ENCODE data around the gene TJP2. TPM values are rescaled to one million over a fixed set of nuclear protein-coding genes. Genes with fewer than 3 reads are reported as not detected.

TJP2 gene
- total RNA-seq, 1 donor from 2014 or later: 35.5 TPM

DNA sequence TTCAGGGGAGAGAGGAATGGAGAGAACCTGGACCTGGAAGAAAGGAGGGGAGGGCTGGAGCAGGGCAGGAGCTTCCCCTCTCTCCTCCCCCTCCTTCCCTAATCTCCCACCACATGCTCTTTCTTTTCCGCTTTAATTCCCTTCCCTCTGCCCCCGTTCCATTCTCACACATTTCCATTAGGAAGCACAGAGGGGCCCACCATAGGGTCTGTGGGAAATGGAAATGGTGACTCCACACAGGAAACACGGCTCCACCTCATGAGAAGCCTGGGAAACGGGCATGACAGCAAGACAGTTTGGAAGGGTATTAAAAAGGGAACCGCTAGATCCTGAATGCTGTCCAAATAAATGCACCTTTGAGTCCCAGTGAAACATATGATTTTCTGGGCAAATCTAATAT is 86.1 kb downstream of the TJP2 start:
- Histone ChIP-seq H3K4me1 (peaks cover 6% of the 10 kb centered on the region), H3K9me3 (ENCODE audit: low read depth) (no peaks in the 10 kb centered on the region), H3K4me2 (no peak overlapping the region), H3K4me3 (no peak overlapping the region), H3K27ac (no peak overlapping the region), H3K27me3 (no peaks in the 10 kb centered on the region), H3F3A (ENCODE audit: low read depth) (no peaks in the 10 kb centered on the region), H3K79me2 (ENCODE audit: low read depth) (no peaks in the 10 kb centered on the region), H4K20me1 (ENCODE audit: low read depth) (no peaks in the 10 kb centered on the region), H3K9ac (no peak overlapping the region), H3K36me3 (no peaks in the 10 kb centered on the region), H2AFZ (replicated peaks) (no peak overlapping the region)
- Mint-ChIP-seq H3K4me1 (no peaks in the 10 kb centered on the region), H3K4me3 (no peak overlapping the region), H3K9me3 (no peaks in the 10 kb centered on the region), H3K36me3 (peaks cover 2% of the 10 kb centered on the region), H3K27ac (no peak overlapping the region), H3K27me3 (ENCODE audit: insufficient read depth, low read depth) (no peaks in the 10 kb centered on the region)
- no peak for DNase-seq (ENCODE audit: low spot score)
- TF ChIP-seq, protein P1, sequence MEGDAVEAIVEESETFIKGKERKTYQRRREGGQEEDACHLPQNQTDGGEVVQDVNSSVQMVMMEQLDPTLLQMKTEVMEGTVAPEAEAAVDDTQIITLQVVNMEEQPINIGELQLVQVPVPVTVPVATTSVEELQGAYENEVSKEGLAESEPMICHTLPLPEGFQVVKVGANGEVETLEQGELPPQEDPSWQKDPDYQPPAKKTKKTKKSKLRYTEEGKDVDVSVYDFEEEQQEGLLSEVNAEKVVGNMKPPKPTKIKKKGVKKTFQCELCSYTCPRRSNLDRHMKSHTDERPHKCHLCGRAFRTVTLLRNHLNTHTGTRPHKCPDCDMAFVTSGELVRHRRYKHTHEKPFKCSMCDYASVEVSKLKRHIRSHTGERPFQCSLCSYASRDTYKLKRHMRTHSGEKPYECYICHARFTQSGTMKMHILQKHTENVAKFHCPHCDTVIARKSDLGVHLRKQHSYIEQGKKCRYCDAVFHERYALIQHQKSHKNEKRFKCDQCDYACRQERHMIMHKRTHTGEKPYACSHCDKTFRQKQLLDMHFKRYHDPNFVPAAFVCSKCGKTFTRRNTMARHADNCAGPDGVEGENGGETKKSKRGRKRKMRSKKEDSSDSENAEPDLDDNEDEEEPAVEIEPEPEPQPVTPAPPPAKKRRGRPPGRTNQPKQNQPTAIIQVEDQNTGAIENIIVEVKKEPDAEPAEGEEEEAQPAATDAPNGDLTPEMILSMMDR (IDR thresholded peaks at IDR 0.05): no peak
- TF ChIP-seq EZH2phosphoT487 (IDR thresholded peaks at IDR 0.05) (no peak), EZH2 (IDR thresholded peaks at IDR 0.05) (no peak)

DNA sequence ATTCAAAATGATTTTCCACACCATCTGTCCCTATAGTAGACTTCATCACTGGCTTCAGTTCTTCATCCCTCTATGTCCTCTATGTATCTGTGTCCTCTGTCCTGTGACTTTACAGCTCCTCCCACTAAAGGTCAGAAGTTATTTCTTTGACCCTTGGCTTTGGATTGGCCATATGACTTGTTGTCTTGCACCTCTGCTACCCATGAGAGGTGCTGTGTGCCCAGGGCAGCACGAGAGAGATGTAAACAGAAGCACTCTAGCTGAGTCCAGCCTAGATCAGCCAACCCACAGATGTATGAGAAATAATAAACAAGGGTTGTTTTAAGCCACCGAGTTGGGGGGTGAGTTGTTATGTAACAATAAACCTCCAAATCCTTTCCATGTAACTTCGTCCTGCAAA is 87.6 kb downstream of the TJP2 start:
- Histone ChIP-seq H3K9me3 (ENCODE audit: low read depth) (no peaks in the 10 kb centered on the region), H2AFZ (replicated peaks) (peak overlapping the region; percentile 29), H3K27me3 (no peaks in the 10 kb centered on the region), H4K20me1 (ENCODE audit: low read depth) (no peaks in the 10 kb centered on the region), H3K9ac (no peak overlapping the region), H3K79me2 (ENCODE audit: low read depth) (no peaks in the 10 kb centered on the region), H3K4me2 (no peak overlapping the region), H3K4me1 (peaks cover 10% of the 10 kb centered on the region), H3K36me3 (no peaks in the 10 kb centered on the region), H3K27ac (no peak overlapping the region), H3K4me3 (no peak overlapping the region), H3F3A (ENCODE audit: low read depth) (no peaks in the 10 kb centered on the region)
- H3K4me3 Mint-ChIP-seq: no peak overlapping the region
- no peak for DNase-seq (ENCODE audit: low spot score)
- peaks cover 2% of the 10 kb centered on the region for H3K36me3 Mint-ChIP-seq
- TF ChIP-seq EZH2 (IDR thresholded peaks at IDR 0.05): no peak
- no peak for TF ChIP-seq EZH2phosphoT487 (IDR thresholded peaks at IDR 0.05)
- TF ChIP-seq, protein P1 (IDR thresholded peaks at IDR 0.05): no peak
- no peaks in the 10 kb centered on the region for H3K9me3 Mint-ChIP-seq
- H3K27ac Mint-ChIP-seq: no peak overlapping the region
- no peaks in the 10 kb centered on the region for H3K4me1 Mint-ChIP-seq
- peaks cover 2% of the 10 kb centered on the region for H3K27me3 Mint-ChIP-seq (ENCODE audit: insufficient read depth, low read depth)

DNA sequence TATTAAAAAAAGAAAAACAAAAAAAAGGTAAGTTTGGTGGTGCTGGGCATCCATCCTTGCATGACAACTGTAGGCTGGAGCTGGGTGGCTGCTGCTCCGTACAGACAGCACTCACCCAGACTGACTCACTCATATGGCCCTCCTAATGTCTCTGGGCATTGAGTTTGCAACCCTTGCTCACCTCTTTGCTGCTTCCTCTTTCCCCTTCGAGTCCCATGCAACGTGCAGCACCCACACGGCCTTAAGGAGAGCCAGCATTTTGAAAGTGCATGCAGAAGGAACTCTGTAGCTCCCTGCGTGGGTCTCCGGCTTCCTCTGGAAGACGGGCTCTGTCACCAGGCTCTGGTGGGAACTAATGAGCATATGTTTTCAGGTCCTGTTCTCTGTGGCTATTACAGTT is 90.4 kb downstream of the TJP2 start:
- Histone ChIP-seq H3K36me3 (no peaks in the 10 kb centered on the region), H3K4me1 (peaks cover 10% of the 10 kb centered on the region), H3K27ac (no peak overlapping the region), H3F3A (ENCODE audit: low read depth) (no peaks in the 10 kb centered on the region), H3K9me3 (ENCODE audit: low read depth) (no peaks in the 10 kb centered on the region), H3K27me3 (no peaks in the 10 kb centered on the region), H4K20me1 (ENCODE audit: low read depth) (no peaks in the 10 kb centered on the region), H3K4me3 (no peak overlapping the region), H3K79me2 (ENCODE audit: low read depth) (no peaks in the 10 kb centered on the region), H2AFZ (replicated peaks) (no peak overlapping the region), H3K9ac (no peak overlapping the region), H3K4me2 (no peak overlapping the region)
- TF ChIP-seq EZH2phosphoT487 (IDR thresholded peaks at IDR 0.05) (no peak), EZH2 (IDR thresholded peaks at IDR 0.05) (no peak)
- TF ChIP-seq, protein P1 (IDR thresholded peaks at IDR 0.05): no peak
- DNase-seq (ENCODE audit: low spot score): no peak
- H3K4me3 Mint-ChIP-seq: no peak overlapping the region
- H3K36me3 Mint-ChIP-seq: no peaks in the 10 kb centered on the region
- H3K27me3 Mint-ChIP-seq (ENCODE audit: insufficient read depth, low read depth): peaks cover 2% of the 10 kb centered on the region
- H3K4me1 Mint-ChIP-seq: no peaks in the 10 kb centered on the region
- H3K9me3 Mint-ChIP-seq: no peaks in the 10 kb centered on the region
- H3K27ac Mint-ChIP-seq: no peak overlapping the region

Data from neural progenitor cell (in vitro differentiated cells).